ENCODE results near the gene LPP.

LPP gene

DNA sequence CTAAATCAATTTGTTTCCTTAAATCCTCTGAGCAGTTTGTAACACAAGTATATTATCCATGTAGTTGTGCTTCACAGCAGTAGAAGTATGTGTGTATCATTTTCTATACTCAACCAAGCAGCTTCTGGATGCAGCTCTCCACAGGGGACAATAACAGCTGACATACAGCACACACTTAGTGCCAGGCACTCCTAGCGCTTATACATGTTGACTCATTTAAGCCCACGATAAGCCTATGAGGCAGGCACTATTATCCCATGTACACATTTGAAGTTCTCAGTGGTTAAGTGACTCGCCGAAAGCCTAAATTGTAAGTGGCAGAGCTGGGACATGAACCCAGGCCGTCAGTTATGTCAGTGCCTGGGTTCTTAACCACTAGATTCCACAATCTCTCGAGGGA lies 20.3 kb upstream of the LPP start:
- Histone ChIP-seq H3K27me3 (ENCODE audit: low read length) (no peaks in the 10 kb centered on the region), H3K9me3 (ENCODE audit: insufficient read depth, low read length) (no peaks in the 10 kb centered on the region), H3K4me3 (ENCODE audit: insufficient read depth, low read length, poor library complexity, severe bottlenecking) (no peak overlapping the region), H3K9ac (ENCODE audit: low read length) (no peak overlapping the region), H3K4me2 (ENCODE audit: low read depth, low read length, poor library complexity, severe bottlenecking) (no peak overlapping the region), H3K27ac (ENCODE audit: low read depth, low read length) (no peak overlapping the region), H3K79me2 (ENCODE audit: insufficient read depth, low read length) (no peaks in the 10 kb centered on the region), H3K36me3 (ENCODE audit: low read length) (no peaks in the 10 kb centered on the region), H3K9me2 (replicated peaks; ENCODE audit: insufficient read depth, low read length) (no peaks in the 10 kb centered on the region), H2AFZ (ENCODE audit: low read depth, low read length, severe bottlenecking) (no peak overlapping the region), H3F3A (ENCODE audit: insufficient read depth) (no peaks in the 10 kb centered on the region), H4K20me1 (ENCODE audit: low read depth, low read length) (no peaks in the 10 kb centered on the region)
- TF ChIP-seq, protein P1, sequence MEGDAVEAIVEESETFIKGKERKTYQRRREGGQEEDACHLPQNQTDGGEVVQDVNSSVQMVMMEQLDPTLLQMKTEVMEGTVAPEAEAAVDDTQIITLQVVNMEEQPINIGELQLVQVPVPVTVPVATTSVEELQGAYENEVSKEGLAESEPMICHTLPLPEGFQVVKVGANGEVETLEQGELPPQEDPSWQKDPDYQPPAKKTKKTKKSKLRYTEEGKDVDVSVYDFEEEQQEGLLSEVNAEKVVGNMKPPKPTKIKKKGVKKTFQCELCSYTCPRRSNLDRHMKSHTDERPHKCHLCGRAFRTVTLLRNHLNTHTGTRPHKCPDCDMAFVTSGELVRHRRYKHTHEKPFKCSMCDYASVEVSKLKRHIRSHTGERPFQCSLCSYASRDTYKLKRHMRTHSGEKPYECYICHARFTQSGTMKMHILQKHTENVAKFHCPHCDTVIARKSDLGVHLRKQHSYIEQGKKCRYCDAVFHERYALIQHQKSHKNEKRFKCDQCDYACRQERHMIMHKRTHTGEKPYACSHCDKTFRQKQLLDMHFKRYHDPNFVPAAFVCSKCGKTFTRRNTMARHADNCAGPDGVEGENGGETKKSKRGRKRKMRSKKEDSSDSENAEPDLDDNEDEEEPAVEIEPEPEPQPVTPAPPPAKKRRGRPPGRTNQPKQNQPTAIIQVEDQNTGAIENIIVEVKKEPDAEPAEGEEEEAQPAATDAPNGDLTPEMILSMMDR (IDR thresholded peaks at IDR 0.05; ENCODE audit: insufficient read depth, low read length, poor library complexity, severe bottlenecking), result no peak
- TF ChIP-seq EZH2phosphoT487 (conservative IDR thresholded peaks at IDR 0.05; ENCODE audit: low read length), result no peak

- H3K9me3 ChIP-seq (ENCODE audit: insufficient read depth, low read length), result no peaks in the 10 kb centered on the region
- no peaks in the 10 kb centered on the region for H3K79me2 ChIP-seq (ENCODE audit: insufficient read depth, low read length)
- H3K36me3 ChIP-seq (ENCODE audit: low read length), result no peaks in the 10 kb centered on the region
- H3K9ac ChIP-seq (ENCODE audit: low read length), result no peak overlapping the region
- no peaks in the 10 kb centered on the region for H4K20me1 ChIP-seq (ENCODE audit: low read depth, low read length)
- H3K27me3 ChIP-seq (ENCODE audit: low read length), result no peaks in the 10 kb centered on the region
- no peaks in the 10 kb centered on the region for H3F3A ChIP-seq (ENCODE audit: insufficient read depth)
- no peak overlapping the region for H3K27ac ChIP-seq (ENCODE audit: low read depth, low read length)
- H3K4me2 ChIP-seq (ENCODE audit: low read depth, low read length, poor library complexity, severe bottlenecking), result no peak overlapping the region
- no peaks in the 10 kb centered on the region for H3K9me2 ChIP-seq (replicated peaks; ENCODE audit: insufficient read depth, low read length)
- TF ChIP-seq, protein P1 (IDR thresholded peaks at IDR 0.05; ENCODE audit: insufficient read depth, low read length, poor library complexity, severe bottlenecking), result no peak
- no peak for TF ChIP-seq EZH2phosphoT487 (conservative IDR thresholded peaks at IDR 0.05; ENCODE audit: low read length)
- no peak overlapping the region for H2AFZ ChIP-seq (ENCODE audit: low read depth, low read length, severe bottlenecking)
- no peak overlapping the region for H3K4me3 ChIP-seq (ENCODE audit: insufficient read depth, low read length, poor library complexity, severe bottlenecking)
These were observed 19.9 kb upstream of the LPP start for GRCh38 chr3:188134079-188134478.

- H3K4me2 ChIP-seq (ENCODE audit: low read depth, low read length, poor library complexity, severe bottlenecking), result no peak overlapping the region
These were observed 19.1 kb upstream of the LPP start for GRCh38 chr3:188134856-188135255.

More at GRCh38 chr3:188134856-188135255, 19.1 kb upstream of the LPP start:
- Histone ChIP-seq H3K36me3 (ENCODE audit: low read length) (no peaks in the 10 kb centered on the region), H3K79me2 (ENCODE audit: insufficient read depth, low read length) (no peaks in the 10 kb centered on the region), H3K9me2 (replicated peaks; ENCODE audit: insufficient read depth, low read length) (no peaks in the 10 kb centered on the region), H4K20me1 (ENCODE audit: low read depth, low read length) (no peaks in the 10 kb centered on the region), H3K27ac (ENCODE audit: low read depth, low read length) (no peak overlapping the region), H3K4me3 (ENCODE audit: insufficient read depth, low read length, poor library complexity, severe bottlenecking) (no peak overlapping the region), H2AFZ (ENCODE audit: low read depth, low read length, severe bottlenecking) (no peak overlapping the region), H3K9me3 (ENCODE audit: insufficient read depth, low read length) (no peaks in the 10 kb centered on the region), H3K9ac (ENCODE audit: low read length) (no peak overlapping the region), H3K27me3 (ENCODE audit: low read length) (no peaks in the 10 kb centered on the region), H3F3A (ENCODE audit: insufficient read depth) (no peaks in the 10 kb centered on the region)
- TF ChIP-seq, protein P1 (IDR thresholded peaks at IDR 0.05; ENCODE audit: insufficient read depth, low read length, poor library complexity, severe bottlenecking), result no peak
- no peak for TF ChIP-seq EZH2phosphoT487 (conservative IDR thresholded peaks at IDR 0.05; ENCODE audit: low read length)

Data from SU-DHL-6 (cell line).